ENCODE results near the gene PHYHD1.

The PHYHD1 gene

GRCh38 chr9:128920381-128921058, at the start of gene PHYHD1:
TSS of gene PHYHD1 (plus strand) at chr9:128920982. CDS start at chr9:128922324, 1,342 bp downstream.
- DNase-seq (ENCODE audit: low read depth): peak; percentile 76

- no peak for DNase-seq (ENCODE audit: low read depth)
Observed at GRCh38 chr9:128877852-128878251, 42.9 kb upstream of the PHYHD1 start.

- DNase-seq (ENCODE audit: low read depth): peak; percentile 92
Observed at GRCh38 chr9:128881884-128882676, 38.7 kb upstream of the PHYHD1 start, which contains the start of the genes KYAT1 and LRRC8A. TSS of gene KYAT1 (minus strand) at chr9:128881950. CDS start at chr9:128845405, 36,545 bp downstream. TSS of gene LRRC8A (plus strand) at chr9:128882133. CDS start at chr9:128907165, 25,032 bp downstream.

DNA sequence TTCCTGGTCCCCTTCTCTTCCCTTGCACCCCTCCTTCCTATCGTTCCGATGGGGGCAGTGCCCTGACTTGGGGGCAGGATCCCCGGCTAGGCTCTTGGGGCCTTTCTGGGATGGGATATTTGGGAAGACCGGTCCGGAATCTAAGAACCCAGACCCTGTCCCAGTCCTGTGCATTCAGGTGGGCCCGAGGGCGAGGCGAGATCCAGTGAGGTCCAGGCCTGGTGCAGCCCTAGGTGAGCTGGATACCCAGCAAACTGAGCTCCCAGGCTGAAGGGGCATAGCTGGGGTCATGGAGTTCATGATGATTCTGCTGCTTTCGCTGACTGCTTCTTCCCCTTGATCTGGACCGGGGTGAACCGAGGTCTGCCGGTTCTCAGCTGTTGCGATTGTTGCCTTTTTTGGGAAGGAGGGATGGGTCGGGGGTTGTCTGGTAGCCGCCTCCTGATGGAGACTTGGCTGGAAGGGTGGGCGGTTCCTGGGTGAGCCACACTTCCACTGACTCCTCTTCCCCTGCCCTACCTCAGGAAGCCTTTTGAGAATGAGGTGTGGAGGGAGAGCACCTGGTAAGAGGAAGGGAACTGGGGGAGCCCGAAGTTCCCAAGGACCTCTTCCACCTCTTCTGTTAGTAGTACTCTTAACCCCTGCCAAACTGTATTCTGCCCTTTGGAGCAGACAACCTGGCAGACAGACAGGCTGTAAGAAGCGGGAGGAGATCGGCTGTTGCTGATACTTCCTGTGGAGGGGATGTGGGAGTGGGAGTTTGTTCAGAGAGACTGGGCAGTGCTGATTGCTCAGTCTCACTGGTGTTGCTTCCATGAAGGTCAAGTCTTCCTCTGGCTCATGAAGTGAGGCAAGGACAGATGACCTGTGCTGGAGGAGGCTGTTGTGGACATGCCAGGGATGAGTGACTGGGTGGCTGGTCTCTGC, 37.8 kb upstream of the PHYHD1 start:
- DNase-seq (ENCODE audit: low read depth): no peak

- DNase-seq (ENCODE audit: low read depth): no peak
Observed at GRCh38 chr9:128884164-128884563, 36.6 kb upstream of the PHYHD1 start.

GRCh38 chr9:128885376-128885775, 35.4 kb upstream of the PHYHD1 start:
- DNase-seq (ENCODE audit: low read depth): no peak

DNA sequence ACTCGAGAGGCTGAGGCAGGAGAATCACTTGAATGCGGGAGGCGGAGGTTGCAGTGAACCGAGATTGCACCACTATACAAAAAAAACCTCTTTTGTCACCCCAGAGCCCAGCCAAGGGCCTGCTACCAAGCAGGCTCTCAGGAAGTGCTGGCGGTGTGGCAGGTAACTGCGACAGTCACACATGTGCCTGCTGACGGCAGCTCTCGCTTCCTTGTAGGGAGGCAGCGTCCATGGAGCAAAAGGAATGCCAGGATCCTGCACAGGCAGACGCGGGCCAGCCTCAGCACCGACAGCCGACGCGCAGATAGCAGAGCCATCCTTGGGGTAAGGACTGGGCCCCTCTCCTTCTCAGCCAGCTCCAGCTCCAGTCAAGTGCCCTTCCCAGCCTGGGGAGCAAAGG, 35.0 kb upstream of the PHYHD1 start:
- no peak for DNase-seq (ENCODE audit: low read depth)

- DNase-seq (ENCODE audit: low read depth): no peak
Observed at GRCh38 chr9:128886211-128886891, 34.4 kb upstream of the PHYHD1 start.

- no peak for DNase-seq (ENCODE audit: low read depth)
Observed at GRCh38 chr9:128887049-128887448, 33.7 kb upstream of the PHYHD1 start.

DNA sequence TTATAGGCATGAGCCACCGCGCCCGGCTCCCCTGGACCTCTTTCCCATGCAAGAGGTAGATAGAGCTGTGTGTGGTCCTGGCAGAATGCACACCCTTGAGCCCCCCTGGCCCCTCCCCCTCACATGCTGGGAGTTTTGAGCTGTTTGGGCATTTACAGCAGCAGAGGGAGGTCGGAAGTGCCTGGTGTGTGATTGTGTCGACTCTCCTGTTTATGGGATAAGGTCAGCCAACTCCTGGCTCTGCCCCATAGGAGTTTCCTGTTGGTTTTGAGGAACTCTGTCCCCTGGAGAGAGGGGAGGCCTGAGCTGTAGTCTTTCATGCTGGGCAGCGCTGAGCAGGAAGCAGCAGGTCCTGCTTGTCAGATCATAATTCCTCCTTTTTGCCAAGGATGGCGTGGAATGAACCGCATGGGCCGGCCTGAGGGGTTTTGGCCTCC, 32.9 kb upstream of the PHYHD1 start:
- DNase-seq (ENCODE audit: low read depth): no peak

DNA sequence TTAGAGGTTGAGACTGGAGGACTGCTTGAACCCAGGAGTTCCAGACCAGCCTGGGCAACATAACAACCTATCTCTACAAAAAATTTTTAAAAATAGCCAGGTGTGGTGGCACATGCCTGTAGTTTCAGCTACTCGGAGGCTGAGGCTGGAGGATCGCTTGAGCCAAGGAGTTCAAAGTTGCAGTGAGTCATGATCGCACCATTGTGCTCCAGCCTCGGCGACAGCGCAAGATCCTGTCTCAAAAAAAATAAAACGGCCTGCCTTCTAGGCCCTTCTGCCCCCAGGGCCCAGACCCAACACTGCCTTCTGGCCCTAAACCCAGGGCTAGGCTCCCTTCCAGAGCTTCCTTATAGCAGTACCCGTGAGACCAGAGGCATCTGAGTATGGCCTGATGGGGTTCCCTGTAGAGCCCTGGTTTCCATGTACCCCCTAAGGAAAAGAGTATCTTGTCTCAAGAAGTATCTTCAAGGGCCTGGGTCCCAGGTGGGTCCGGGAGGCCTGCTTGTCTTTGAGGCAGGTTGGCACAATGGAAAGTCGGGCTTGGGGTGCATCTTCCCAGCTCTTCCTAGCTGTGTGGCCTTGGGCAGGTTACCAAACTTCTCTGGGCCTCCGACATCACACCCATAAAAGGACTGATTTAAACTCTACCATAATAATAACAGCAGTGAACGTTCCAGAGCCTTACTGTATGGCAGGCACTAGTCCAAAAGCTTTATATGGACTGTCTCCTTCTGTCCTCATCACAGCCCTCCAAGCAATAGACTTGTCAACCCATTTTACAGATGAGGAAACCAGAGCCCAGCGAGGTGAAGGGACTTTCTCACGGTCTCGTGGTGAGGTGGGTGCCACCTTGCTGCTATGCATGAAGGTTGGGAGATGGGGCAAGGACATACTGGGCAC, 29.2 kb upstream of the PHYHD1 start:
- no peak for DNase-seq (ENCODE audit: low read depth)

GRCh38 chr9:128892221-128892921, 28.4 kb upstream of the PHYHD1 start:
- DNase-seq (ENCODE audit: low read depth): peak; percentile 96

- no peak for DNase-seq (ENCODE audit: low read depth)
Observed at GRCh38 chr9:128893354-128893753, 27.4 kb upstream of the PHYHD1 start.

DNA sequence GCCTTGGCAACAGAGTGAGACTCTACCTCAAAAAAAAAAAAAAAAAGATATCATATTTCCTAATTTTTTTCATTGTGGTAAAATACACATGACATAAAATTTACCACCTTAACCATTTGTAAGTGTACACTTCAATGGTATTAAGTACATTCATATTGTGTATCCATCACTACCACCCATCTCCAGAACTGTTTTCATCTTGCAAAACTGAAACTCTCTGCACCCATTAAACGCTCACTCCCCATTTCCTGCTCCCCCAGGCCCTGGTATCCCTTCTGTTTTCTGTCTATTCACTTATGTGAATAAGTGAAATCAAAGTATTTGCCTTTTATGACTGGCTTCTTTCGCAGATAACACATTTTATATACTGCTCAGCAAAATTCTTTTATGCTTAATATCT, 26.0 kb upstream of the PHYHD1 start:
- DNase-seq (ENCODE audit: low read depth): no peak

DNA sequence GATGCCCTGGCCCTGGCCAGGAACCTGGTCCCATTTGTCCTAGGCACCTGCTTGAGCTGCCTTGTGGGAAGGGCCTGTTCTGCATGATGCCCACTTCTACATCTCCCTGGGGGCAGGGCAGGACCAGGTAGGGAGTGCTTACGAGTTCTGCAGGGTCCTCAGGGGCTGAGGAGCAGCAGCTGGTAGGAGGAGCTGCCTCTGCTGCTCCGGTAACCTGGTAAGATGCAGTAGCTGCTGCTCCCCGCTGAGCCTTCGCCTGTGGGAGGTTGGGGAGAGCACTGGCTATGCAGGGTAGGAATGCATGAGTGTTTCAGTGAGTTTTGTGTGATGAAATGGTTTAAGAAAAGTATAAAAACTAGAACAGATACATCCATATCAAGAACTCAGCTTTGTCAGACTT, 25.2 kb upstream of the PHYHD1 start:
- no peak for DNase-seq (ENCODE audit: low read depth)

- DNase-seq (ENCODE audit: low read depth): no peak
Observed at GRCh38 chr9:128898382-128898781, 22.4 kb upstream of the PHYHD1 start.

GRCh38 chr9:128898845-128899565, 21.8 kb upstream of the PHYHD1 start:
- DNase-seq (ENCODE audit: low read depth): no peak

DNA sequence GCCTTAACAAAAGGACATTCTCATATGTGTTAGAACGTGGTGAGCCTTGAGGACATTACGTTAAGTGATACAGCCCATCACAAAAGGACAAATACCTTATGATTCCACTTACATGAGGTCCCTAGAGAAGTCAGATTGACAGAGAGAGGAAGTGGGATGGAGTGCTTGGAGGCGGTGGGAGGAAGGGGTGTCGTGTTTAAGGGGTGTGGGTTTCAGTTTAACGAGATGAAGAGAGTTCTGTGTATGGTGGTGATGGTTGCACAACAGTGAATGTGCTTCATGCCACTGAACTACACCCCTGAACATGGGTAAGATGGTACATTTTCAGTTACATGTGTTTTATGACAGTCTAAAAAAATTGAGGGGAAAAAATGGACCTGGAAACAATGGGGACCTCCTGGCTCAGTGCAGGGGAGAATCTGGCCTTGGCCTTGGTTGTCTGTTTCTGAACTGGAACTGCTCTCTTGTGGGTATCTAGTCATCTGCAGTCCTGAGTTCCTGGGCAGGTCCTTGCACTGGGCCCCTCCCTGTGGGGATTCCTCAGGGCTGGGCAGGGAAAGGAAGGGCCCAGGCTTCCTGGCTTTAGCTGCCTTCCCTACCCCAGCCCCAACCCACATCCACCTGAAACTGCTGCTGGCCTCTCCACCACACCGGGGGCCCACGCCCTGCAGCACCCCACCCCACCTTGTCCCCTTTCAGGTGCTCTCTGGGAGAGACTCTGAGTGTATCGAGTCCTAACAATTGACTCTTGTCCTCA, 21.0 kb upstream of the PHYHD1 start:
- DNase-seq (ENCODE audit: low read depth): no peak
